ENCODE data around the gene CD8B2.
"Not testable (repeated sequence)": the region's sequence is repeated elsewhere in the genome, so short reads cannot be mapped to it uniquely, and the experiment has no call there.

The CD8B2 gene

DNA sequence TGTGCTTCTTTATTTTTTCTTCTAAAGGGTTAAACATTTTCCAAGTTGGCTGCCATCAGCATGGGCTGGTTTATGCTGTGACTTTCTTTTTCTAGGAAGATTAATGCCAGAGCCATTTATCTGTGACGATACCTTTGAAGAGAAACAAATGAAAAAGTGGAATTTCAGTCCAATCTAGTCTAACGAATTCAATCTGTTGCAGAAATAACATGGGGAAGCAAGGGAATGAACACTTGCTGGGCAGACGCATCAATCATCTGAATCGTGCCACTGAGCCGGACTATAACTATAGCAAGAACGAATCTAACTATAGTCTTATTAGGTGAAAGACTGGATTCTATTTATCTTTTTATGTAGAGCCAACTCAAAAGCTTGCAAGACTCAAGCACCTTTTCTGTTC lies 66.2 kb downstream of the CD8B2 start:
- no peak for DNase-seq

DNA sequence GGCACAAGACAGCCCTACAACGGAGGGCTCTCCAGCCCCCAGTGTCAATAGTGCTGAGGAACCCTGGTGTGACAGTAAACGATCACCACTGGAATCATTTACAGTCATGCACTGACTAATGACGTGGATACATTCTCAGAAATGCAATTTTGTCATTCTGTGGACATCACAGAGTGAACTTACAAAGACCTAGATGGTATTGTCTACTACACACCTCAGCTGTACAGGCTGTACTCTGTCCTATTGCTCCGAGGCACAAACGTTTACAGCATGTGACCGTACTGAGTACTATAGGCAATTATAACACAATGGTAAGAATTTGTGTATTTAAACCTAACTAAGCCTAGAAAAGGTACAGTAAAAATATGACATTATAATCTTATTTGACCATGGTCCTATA lies 67.2 kb downstream of the CD8B2 start:
- DNase-seq, result no peak

- no peak for DNase-seq
These were observed 67.9 kb downstream of the CD8B2 start for GRCh38 chr2:106555053-106555452.

GRCh38 chr2:106559786-106560185 lies 72.6 kb downstream of the CD8B2 start:
- DNase-seq, result not testable (repeated sequence)

- no peak for DNase-seq
These were observed 73.6 kb downstream of the CD8B2 start for GRCh38 chr2:106560773-106561172.

DNA sequence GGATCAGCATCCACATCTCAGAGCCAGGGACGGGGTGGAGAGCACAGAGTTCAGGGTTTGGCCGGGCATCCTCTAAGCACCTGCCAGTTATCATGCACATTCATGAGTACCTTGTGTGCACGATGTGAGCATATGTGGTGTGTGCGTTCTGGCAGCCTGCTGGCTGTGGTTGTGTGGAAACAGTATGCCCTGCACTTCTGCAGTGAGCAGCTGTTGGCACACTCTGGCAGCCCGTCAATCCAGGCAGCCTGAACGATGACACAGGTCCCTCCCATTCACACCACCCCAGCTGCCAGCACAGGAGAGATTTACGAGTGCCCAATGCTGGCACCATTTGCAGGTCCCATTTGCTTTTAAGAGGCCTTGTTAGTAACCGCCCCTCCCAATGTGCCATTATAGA lies 74.2 kb downstream of the CD8B2 start:
- peak; percentile 90 for DNase-seq

GRCh38 chr2:106561803-106562202 lies 74.6 kb downstream of the CD8B2 start:
- no peak for DNase-seq

DNA sequence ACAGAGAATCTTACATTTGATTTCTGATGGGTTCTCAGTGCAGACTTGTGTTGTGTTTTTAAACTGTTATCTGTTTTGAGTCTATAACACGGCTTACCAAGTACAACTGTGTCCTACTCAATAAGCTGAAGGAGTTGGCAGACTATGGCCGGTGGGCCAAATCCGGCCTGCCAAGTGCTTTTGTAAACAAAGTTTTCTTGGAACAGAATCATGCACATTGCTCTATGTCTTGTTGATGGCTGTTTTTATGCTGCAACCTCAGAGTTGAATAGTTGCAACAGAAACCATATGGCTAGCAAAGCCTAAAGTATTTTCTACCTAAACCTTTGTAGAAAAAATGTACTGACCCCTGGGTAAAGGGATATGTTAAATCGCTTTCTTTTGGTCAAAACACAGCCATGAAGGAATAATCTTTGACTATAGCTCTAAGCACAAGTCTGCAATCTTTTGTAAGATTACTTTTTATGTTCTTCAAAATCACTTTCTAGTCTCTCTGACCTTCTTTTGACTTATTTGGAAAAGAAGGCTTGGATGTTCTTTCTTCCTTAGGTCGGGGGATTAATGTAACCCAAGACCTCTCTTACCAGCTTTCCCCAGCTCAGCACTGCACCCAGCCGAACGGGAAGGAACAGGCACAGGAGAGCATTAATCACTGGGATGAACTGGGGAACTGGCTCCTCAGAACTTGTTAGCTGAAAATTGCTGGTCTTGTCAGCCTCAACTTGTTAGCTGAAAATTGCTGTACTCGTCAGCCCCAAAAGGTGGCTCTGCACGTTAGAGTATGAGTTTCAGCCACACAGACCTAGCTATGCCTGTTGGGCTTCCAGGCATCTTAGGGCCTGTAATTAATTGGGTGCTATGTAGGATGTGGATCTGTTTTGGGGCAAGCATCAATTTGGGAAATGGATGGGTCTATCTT lies 75.4 kb downstream of the CD8B2 start:
- no peak for DNase-seq

DNA sequence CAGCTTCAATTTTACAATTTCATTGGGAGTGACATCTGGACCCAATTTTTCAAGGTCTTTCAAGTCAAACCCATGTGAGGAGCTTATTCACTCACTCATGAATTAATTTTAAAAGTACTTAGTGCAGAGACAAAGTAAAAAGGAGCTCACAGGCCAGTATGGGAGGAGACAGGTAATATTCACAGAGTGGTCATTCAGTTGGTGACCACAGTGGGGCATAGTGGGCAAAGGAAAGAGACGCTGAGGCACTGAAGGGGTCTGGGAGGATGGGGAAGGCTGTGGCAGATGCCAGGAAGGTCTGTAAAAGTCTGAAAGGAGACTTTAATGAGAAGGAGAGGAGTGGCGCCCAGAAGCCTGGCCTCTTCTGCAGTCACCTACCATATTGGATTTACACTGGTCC lies 76.0 kb downstream of the CD8B2 start:
- no peak for DNase-seq

DNA sequence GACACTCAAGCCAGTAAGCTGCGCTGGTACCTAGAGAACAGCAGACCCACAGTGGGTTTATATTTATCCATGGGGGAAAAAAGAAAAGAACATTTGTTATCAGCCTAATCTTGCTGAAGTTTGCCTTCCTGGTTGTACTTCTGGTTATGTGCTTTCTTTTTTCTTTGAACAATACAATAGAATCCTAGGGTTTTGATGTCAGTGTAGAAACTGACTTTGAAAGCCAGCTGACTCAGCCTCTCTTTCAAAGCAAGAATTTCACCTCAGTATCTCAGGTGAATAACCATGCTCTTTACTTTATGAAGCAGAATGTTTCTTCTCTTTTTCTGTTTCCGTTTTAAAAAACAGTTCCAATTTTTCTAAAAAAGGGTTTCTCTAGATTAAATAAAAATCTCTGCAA lies 78.4 kb downstream of the CD8B2 start:
- DNase-seq, result no peak

DNA sequence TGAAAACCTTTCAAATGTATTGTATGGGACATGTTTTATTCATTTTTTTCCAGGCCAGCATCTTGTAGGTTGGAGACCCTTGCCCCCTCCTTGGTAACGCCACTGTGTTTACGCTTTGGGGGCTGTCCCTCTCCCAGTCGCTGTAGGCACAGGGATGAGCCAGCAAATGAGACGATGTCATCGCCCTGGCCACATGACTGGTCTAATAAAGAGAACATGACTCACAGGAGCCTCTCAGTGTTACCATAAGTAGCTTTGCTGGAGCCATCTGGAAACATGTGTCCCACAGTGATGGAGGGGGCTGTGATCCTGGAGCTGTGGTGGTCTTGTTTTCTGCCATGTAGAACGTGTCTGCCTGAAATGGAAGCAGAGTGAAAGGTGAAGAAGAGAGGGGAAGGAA lies 78.9 kb downstream of the CD8B2 start:
- no peak for DNase-seq

GRCh38 chr2:106566484-106566883 lies 79.3 kb downstream of the CD8B2 start:
- not testable (repeated sequence) for DNase-seq

DNA sequence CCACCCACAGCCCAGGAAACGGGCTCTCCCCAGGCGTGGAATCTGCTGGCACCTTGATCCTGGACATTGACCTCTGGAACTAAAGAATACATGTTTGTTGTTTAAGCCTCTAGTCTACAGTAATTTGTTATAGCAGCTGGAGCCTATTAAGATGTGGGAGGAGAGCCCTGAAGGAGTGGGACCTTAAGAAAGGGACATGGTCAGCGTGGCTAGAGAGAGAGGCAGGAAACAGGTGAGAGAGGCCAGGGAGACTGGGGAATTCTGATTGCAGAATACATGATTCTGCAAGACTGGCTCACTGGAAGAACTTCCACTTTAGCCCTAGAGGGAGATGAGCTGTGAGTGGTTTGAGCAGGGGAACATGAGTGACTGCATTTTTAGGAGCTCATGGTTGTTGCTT lies 83.2 kb downstream of the CD8B2 start:
- no peak for DNase-seq
